Large intestine (tissue), 3 donors: Measurements from ENCODE around the gene CCNL2. TPM values are rescaled to one million over a fixed set of nuclear protein-coding genes. Genes with fewer than 3 reads are reported as not detected.
A peak's percentile ranks its signal among the peaks of the same experiment; 100 is the strongest.

Source experiments
- DNase-seq, 2 donors: peaks; one replicate each; pipeline versions ENCODE4 v3.0.0 to v3.0.0-alpha.2; 2013
- H3K27ac ChIP-seq: one replicate; pipeline ENCODE4 v1.5.1; 2013; ENCODE audit warnings: low read length
- H3K27me3 ChIP-seq: 2 replicates; pipeline ENCODE4 v1.6.1; 2013; ENCODE audit warnings: low read length; ENCODE audit not compliant: control insufficient read depth, insufficient read depth
- H3K36me3 ChIP-seq: 2 replicates; pipeline ENCODE4 v1.6.1; 2013; ENCODE audit warnings: low read length; ENCODE audit not compliant: control insufficient read depth, insufficient read depth
- H3K4me1 ChIP-seq: one replicate; pipeline ENCODE4 v1.6.1; 2013; ENCODE audit warnings: low read length; ENCODE audit not compliant: control insufficient read depth, insufficient read depth
- H3K4me3 ChIP-seq: one replicate; pipeline ENCODE4 v1.5.1; 2013; ENCODE audit warnings: low read length
- H3K9me3 ChIP-seq: one replicate; pipeline ENCODE4 v1.6.1; 2013; ENCODE audit warnings: mild to moderate bottlenecking, low read depth, low read length, moderate library complexity; ENCODE audit not compliant: control insufficient read depth
- WGBS: methylation state at CpG from one replicate; pipeline ENCODE4 v1.1.5; 2013; ENCODE audit warnings: low lambda C conversion rate; ENCODE audit not compliant: insufficient coverage; 5-methylcytosine and 5-hydroxymethylcytosine counted together
- polyA plus RNA-seq: library from polyadenylated mRNA; unstranded; fragments of 120-200 nt; gene quantifications from one replicate; pipeline ENCODE4 v1.2.1, GENCODE V29; 2013

The CCNL2 gene
- polyA plus RNA-seq, 1 donor = 285 TPM

DNA sequence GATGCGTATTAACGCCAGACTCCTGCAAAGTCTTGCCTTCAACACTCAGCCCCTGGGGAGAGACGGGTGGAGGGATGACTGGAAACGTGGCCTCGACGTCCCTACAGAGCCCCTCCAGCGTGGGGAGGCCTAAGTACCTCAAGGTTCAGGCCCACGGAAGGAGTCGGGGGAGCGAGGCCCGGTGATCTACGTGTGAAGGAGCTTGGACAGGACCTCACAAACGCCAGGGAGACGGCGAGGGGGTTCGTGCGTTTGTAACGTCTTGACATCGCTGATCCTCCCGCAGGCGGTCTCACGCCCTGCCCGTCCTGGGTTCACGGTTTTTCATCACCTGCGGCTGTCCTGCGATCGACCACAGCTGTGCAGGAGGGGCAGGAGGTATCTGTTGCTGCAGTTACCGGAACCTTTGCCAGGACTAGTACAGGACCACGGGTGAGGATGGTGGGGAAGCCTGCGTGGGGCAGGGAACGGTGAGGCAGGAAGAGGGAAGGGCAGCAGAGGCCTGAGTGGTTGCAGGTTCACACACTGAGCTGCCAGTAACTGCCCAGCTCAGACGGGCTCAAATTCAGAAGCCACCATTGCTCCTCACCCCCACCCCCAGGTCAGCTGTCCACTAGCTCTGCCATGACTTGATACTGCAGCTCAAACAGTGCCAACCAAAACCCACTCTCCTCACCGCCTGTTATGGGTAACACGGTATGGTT is 889 bp upstream of the CCNL2 start:
- peaks cover 54% of the 10 kb centered on the region for H3K36me3 ChIP-seq
- H3K4me1 ChIP-seq = peaks cover 27% of the 10 kb centered on the region
- peak in 1 of 2 donors; percentile 29 for DNase-seq
- H3K27ac ChIP-seq = peak overlapping the region; percentile 72
- H3K4me3 ChIP-seq = peak overlapping the region; percentile 95
- no CpG with 5 or more reads among the region's 34 CpGs for WGBS
- no peaks in the 10 kb centered on the region for H3K27me3 ChIP-seq
- no peaks in the 10 kb centered on the region for H3K9me3 ChIP-seq

DNA sequence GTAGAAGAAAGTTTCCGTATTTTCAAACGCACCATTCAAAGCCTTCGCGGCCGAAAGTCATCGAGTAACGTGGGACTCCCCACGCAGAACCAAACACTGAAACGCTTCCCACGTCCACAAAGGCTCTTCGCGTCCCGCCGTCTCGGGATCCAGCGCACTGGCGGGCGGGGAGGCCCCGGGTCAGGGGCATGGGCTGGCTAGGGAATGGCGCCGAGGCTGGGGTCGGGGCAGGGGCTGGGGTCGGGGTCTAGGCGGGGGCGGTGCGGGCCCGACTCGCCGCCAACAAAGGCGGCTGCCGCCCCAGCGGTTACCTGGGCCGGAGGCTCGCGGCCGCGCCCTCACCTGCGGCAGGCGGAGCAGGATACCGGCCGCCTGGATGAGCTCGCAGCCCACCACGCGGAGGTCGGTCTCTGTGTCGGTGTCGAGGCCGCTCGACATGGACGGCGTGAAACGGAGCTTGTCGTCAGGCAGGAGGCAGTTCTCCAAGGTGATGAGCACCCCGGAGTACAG is 403 bp downstream of the CCNL2 start:
- peaks cover 56% of the 10 kb centered on the region for H3K36me3 ChIP-seq
- peaks cover 27% of the 10 kb centered on the region for H3K4me1 ChIP-seq
- peak overlapping the region; percentile 64 for H3K27ac ChIP-seq
- no peak for DNase-seq
- no peaks in the 10 kb centered on the region for H3K27me3 ChIP-seq
- H3K4me3 ChIP-seq = peak overlapping the region; percentile 97
- no CpG with 5 or more reads among the region's 54 CpGs for WGBS
- no peaks in the 10 kb centered on the region for H3K9me3 ChIP-seq

DNA sequence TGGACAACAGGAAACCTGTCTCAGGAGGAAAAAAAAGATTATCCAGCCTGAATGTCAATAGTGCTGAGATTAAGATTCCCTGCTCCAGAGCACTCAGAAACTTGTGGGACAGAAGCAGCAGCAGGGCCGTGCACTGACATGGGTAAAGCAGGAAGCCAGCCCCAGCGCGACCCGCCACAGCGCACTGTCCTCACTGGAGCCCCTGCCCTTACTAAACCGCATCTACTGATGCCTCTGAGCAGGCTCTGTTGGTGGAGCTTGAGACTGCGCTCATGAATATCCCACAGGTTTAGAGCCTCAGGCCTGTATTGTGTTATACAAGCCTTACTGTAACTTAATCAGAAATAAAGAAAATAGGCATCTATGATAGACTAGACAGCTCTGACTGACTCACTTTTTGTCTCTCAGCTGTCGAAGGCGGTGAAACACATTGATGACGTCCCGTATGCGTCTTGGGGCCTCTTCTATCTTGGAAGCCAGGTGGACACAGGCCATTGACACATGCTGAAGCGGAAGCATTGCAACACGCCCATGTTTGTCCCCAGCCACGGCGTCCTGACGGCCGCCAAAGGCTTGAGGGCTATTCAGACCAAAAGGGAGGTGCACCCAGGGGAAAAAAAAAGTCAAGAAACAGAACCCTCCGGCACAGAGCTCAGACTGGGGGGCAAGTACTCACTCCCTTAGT is 1.2 kb downstream of the CCNL2 start:
- H3K36me3 ChIP-seq = peaks cover 60% of the 10 kb centered on the region
- WGBS = no CpG with 5 or more reads among the region's 19 CpGs
- no peak overlapping the region for H3K27ac ChIP-seq
- H3K4me3 ChIP-seq = peak overlapping the region; percentile 97
- DNase-seq = peak in 1 of 2 donors; percentile 33
- H3K27me3 ChIP-seq = no peaks in the 10 kb centered on the region
- H3K4me1 ChIP-seq = peaks cover 27% of the 10 kb centered on the region
- no peaks in the 10 kb centered on the region for H3K9me3 ChIP-seq

DNA sequence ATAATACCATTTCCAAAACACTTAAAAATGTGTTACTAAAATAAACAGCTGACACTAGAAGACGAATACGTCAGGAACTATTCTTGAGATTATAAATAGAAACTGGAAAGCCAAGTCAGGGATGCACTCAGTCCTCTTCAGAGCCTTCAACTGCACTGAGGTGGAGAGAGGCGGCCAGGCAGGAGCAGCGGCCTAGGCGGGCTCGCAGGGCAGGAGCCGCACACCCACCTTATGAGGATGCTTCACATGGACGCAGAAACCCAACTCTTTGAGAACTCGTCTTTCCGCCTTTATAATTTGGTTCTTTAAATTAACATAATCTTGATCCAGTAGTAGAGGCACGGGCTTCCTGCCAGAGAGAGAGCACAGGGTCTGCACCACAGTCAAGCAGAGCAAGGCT is 4.0 kb downstream of the CCNL2 start:
- no peak overlapping the region for H3K4me3 ChIP-seq
- WGBS = no CpG with 5 or more reads among the region's 11 CpGs
- no peaks in the 10 kb centered on the region for H3K27me3 ChIP-seq
- DNase-seq = no peak
- H3K36me3 ChIP-seq = peaks cover 66% of the 10 kb centered on the region
- H3K9me3 ChIP-seq = no peaks in the 10 kb centered on the region
- no peak overlapping the region for H3K27ac ChIP-seq
- H3K4me1 ChIP-seq = peaks cover 16% of the 10 kb centered on the region

DNA sequence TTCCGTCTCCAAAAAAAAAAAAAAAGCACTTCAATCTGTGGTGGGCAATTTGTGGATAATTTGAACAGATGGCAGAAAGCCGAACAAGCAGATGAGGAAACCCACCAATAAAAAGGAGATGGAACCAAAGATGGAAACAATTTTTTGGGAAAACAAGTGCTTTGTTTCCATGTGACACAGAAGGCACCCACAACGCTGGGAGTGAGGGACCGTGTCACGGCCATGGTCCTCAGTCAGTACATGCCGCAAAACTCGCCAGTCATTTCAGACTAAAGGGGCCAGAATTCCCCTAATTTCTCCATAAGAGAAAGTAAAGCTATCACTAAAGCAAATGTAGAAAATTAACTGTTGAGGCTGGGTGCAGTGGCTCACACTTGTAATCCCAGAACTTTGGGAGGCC is 5.0 kb downstream of the CCNL2 start:
- WGBS = 100% methylated on average over 2 of the region's 7 CpGs
- Histone ChIP-seq H3K4me1 (peaks cover 12% of the 10 kb centered on the region), H3K27me3 (no peaks in the 10 kb centered on the region), H3K9me3 (no peaks in the 10 kb centered on the region), H3K36me3 (peaks cover 75% of the 10 kb centered on the region), H3K27ac (no peak overlapping the region), H3K4me3 (no peak overlapping the region)
- no peak for DNase-seq

DNA sequence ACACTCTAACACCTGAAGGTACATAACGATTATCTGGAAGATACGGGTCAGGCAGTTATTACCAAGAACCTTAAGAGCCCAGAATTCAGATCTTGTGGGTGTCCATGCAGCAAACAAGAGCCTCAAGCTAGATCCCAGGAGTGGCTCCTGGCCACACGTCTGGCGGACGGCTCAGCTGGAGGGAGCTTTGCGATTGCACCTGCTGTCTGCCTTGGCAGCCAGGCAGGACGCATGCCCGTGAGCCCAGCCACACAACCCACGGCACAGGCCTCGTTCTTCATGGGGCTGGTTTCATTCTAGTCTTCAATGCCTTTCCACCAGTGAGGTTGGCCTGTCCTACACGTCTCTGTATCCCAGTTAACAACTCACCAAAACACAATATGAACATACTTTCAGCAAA is 5.7 kb downstream of the CCNL2 start:
- H3K9me3 ChIP-seq = no peaks in the 10 kb centered on the region
- H3K27ac ChIP-seq = no peak overlapping the region
- no peaks in the 10 kb centered on the region for H3K27me3 ChIP-seq
- no peak overlapping the region for H3K4me3 ChIP-seq
- H3K4me1 ChIP-seq = peaks cover 12% of the 10 kb centered on the region
- H3K36me3 ChIP-seq = peaks cover 82% of the 10 kb centered on the region
- no peak for DNase-seq
- no CpG with 5 or more reads among the region's 11 CpGs for WGBS

DNA sequence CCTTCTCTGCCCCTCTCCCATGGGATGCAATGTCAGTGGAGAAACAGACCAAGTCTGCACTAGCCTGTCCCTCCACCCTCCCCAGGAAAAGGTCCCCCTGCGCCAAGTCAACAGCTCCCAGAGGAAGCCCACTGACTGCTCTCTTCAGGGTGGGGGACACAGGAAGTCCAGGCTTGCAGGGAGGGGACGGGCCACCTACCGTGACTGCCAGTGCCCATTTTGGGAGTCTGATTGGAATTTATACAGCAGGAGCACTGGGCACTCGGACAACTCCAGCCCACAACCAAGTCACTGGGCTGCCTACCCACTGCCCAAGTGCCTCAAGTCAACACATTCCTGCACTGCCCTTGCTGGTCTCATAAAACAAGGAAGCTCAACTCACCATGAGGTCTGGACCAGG is 6.1 kb downstream of the CCNL2 start:
- Histone ChIP-seq H3K4me3 (no peak overlapping the region), H3K9me3 (no peaks in the 10 kb centered on the region), H3K4me1 (peaks cover 8% of the 10 kb centered on the region), H3K27me3 (no peaks in the 10 kb centered on the region), H3K27ac (no peak overlapping the region), H3K36me3 (peaks cover 84% of the 10 kb centered on the region)
- WGBS = no CpG with 5 or more reads among the region's 4 CpGs
- no peak for DNase-seq

DNA sequence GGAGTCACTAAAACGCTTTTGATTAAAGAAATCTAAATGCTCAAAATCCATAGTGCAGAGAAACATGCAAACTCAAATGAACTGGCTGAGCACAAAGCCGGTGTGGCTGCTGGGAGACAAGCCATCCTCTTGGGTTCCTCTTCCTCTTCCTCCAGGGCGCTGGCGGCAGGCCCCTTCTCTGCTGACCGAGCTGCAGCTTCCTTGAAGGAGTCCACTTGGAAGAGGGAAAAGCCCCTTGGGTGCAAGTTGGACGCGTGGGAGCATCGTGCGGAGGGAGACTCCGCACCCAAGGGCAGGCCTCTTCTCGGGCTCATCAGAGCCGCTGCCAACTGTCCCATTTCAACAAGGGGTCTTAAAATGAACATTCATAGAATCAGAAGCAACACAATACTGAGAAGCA is 7.9 kb downstream of the CCNL2 start:
- Histone ChIP-seq H3K36me3 (peaks cover 90% of the 10 kb centered on the region), H3K4me3 (no peak overlapping the region), H3K4me1 (no peaks in the 10 kb centered on the region), H3K27me3 (no peaks in the 10 kb centered on the region), H3K9me3 (peaks cover 6% of the 10 kb centered on the region), H3K27ac (no peak overlapping the region)
- DNase-seq = no peak
- WGBS = no CpG with 5 or more reads among the region's 12 CpGs

DNA sequence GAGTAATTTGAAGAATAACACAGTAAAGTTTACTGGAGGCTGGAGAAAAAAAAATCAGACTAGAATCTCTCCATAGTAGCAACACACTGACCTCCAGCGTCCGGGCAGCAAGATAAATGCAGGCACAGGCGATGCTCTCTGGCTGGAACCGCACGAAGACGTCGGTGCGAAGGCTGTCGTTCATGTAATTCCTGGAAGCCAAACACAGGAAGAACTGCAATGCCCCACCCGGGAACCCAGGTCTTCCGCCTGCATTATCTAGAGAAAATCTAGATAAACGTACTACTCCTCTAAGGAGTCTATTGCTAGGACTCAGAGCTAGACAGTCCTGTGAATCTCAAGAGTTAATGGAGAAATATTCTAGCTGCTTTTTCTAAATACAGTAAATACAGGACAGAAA is 8.5 kb downstream of the CCNL2 start:
- H3K9me3 ChIP-seq = peaks cover 6% of the 10 kb centered on the region
- DNase-seq = no peak
- no CpG with 5 or more reads among the region's 12 CpGs for WGBS
- peaks cover 92% of the 10 kb centered on the region for H3K36me3 ChIP-seq
- H3K4me3 ChIP-seq = no peak overlapping the region
- no peaks in the 10 kb centered on the region for H3K27me3 ChIP-seq
- H3K27ac ChIP-seq = no peak overlapping the region
- no peaks in the 10 kb centered on the region for H3K4me1 ChIP-seq

DNA sequence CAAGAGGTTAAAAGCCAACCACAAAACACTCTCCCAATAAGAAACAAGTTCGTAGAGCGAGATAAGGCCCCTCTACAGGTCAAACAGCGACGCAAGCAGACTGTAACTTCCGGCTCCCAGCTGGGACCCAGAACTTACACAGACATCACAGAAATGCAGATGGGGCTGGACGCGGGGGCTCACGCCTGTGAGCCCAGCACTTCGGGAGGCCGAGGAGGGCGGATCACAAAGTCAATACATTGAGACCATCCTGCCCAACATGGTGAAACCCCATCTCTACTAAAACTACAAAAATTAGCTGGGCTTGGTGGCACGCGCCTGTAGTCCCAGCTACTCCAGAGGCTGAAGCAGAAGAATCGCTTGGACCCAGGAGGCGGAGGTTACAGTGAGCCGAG is 11.1 kb downstream of the CCNL2 start:
- DNase-seq = no peak
- no peaks in the 10 kb centered on the region for H3K4me1 ChIP-seq
- whole genome bisulfite sequencing = 100% methylated on average over 3 of the region's 16 CpGs
- peaks cover 6% of the 10 kb centered on the region for H3K9me3 ChIP-seq
- H3K36me3 ChIP-seq = peaks cover 78% of the 10 kb centered on the region
- H3K4me3 ChIP-seq = no peak overlapping the region
- no peak overlapping the region for H3K27ac ChIP-seq
- H3K27me3 ChIP-seq = no peaks in the 10 kb centered on the region
